ENCODE results near the gene MAST4.

GRCh38 chr5:67124556-67124955 is 528.4 kb downstream of the MAST4 start:
- TF ChIP-seq EZH2 (IDR thresholded peaks at IDR 0.05; ENCODE audit: insufficient read depth, poor library complexity, severe bottlenecking) (no peak), EZH2phosphoT487 (IDR thresholded peaks at IDR 0.05; ENCODE audit: insufficient read depth, low read depth) (no peak)
